ENCODE data around the gene RAB26.

DNA sequence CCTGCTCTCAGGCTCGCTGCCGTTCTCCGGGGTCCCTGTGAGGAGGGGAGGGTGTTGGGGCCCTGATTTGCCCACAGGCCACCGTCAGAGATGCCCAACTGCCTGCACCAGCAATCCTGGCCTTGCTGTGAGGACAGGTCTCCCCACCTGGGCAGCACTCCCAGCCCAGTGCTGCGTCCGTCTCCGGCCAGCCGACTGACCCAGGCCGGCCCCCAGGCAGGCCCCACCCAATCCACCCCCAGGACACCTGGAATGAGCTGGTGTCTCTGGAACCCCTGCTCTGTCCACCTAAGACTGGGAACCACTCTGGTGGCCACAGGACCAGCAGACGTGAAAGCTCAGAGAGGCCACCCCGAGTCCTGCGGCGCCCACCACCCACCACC lies 32.8 kb upstream of the RAB26 start:
- TF ChIP-seq CTCF (IDR thresholded peaks at IDR 0.05) = no peak
- TF ChIP-seq POLR2A (IDR thresholded peaks at IDR 0.05) = no peak

All from ovary (tissue), 3 donors.